GM19468 (cell line): ENCODE measurements around the gene TMUB1.

ENCODE experiments used
- ATAC-seq: cut with Tn5 transposase; IDR thresholded peaks from one replicate; pipeline ENCODE4 v1.9.1; 2021; ENCODE audit warnings: mild to moderate bottlenecking, moderate library complexity, moderate number of reproducible peaks; ENCODE audit not compliant: unreplicated experiment; ENCODE audit errors: extremely low read depth

TMUB1 gene, protein sequence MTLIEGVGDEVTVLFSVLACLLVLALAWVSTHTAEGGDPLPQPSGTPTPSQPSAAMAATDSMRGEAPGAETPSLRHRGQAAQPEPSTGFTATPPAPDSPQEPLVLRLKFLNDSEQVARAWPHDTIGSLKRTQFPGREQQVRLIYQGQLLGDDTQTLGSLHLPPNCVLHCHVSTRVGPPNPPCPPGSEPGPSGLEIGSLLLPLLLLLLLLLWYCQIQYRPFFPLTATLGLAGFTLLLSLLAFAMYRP

DNA sequence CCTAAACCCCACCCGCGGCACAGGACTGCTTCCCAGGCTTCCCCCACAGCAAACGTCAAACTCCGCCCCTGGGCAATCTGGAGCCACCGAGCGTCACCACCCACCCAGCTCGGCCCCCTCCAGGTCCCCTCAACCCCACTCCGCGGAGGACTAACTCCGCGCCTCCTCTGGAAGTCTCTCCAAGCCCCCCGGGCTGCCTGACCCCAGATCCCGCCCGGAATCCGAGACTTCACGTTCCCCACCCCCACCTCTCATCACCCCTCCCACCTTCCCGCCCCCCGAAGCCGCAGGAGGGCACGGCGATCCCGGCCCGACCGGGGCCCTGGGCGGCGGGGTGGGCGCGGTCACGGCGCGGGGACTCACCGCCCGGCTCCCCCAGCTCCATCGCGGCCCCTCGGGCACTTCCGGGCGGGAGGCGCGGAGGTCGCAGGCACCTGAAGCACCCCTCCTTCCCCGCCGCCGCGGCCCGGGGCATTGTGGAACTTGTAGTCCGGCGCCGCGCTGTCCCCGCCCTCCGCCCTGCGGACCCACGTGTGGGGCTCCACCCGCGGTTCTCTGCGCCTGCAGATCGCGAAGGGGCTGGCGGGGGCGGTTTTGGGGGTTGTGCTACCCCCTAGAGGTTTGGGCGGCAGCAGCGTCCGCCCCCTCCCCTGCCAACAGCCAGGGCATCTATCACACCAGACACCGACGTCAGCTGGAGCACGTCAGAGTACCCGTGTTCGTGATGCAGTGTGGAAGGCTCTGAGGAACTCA is at the start of gene TMUB1:
Gene TMUB1 (minus strand): TSS at position 423 of the 753 bp plus-strand sequence. CDS start 930 bp downstream, outside the sequence.
- peak; percentile 21 for ATAC-seq

- no peak for ATAC-seq
Measured at GRCh38 chr7:151132461-151133205, 49.3 kb upstream of the TMUB1 start.

- ATAC-seq = no peak
Measured at GRCh38 chr7:151131592-151132293, 48.5 kb upstream of the TMUB1 start.

DNA sequence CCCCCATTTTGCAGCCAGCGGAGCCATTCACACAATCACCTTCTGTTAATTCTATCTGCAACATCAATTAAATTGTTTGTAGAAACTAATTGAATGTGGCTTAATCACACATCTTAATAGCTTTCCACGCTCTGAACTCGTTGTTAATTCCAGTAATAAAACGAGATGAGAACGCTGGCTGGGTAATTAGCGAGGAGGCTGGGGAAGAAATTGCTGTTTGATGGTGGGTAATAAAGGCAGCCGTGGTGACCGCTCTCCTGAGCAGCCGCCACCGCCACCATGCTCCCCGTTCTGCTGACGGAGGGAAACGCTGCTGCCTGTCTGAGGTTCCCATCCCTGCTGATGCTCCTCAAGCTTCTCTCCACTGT is 47.9 kb upstream of the TMUB1 start:
- ATAC-seq = no peak

DNA sequence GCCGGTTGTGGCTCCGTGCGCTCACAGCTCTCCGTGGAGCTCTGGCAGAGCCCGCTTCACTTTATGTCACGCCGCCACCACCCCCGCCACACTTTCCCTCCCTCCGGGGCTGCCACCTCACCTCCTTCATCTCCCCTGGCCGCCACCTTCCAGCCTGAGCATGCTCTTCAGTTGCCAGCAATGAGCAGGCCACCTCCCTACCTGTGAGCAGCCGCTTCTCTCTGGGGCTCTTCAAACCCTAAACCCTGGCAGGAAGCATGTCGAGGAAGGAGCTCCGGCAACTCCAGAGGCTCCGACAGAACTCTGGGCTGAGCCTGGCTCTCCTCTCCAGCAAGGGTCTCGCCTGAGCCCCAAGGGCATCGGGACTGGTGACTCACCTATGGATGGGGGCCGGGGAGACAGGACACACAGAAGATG is 47.5 kb upstream of the TMUB1 start:
- ATAC-seq = no peak

DNA sequence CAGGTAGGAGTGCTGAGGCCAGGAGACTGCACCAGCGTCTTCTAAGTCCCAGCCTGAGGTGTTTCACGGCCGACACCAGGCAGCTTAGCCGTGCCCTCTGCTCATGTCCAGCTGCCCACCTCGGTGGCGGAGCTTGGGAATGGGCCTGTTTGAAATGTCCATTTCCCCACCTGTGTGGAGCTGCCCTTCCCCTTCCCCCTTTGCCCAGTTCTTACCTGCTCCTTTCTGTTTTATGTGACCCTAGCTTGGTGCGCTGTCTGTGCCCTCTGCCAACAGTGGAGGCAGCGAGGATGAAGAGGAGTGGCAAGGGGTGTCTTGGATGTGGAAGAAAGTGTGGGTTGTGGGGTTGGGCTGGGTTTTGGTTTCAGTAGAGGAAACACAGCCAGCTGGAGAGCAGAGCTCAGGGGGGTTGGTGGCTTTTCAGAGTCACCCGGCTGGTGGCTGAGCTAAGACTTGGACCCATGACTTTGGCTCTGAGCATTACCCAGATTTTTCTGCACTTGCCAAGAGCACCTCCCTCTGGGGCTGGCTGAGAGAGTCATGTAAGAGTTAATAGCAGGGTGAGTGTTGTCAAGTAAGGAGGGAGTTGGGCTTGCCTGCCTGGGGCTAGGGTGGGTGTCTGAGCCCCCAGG is 46.8 kb upstream of the TMUB1 start:
- no peak for ATAC-seq

- no peak for ATAC-seq
Measured at GRCh38 chr7:151129117-151129959, 46.0 kb upstream of the TMUB1 start.

GRCh38 chr7:151128716-151129115 is 45.4 kb upstream of the TMUB1 start:
- no peak for ATAC-seq

DNA sequence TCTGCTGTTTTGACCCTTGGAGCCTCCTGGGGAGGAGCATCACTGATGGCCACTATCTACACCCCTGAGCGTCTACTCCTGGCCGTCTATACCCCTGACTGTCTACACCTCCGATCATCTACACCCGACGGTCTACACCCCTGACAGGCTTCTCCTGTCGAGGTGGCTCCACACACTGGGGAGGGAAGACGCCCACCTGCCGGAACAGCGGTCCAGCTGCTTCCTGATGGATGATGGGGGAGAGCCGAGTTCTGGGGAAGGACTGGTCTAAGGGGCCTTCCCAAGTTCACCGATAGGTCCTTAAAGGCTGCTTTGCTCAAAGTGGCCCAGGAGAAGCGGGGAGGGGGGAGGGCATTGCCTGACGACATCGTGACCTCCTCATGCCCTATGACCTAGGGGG is 44.9 kb upstream of the TMUB1 start:
- no peak for ATAC-seq

GRCh38 chr7:151126491-151127137 is 43.3 kb upstream of the TMUB1 start:
- no peak for ATAC-seq

DNA sequence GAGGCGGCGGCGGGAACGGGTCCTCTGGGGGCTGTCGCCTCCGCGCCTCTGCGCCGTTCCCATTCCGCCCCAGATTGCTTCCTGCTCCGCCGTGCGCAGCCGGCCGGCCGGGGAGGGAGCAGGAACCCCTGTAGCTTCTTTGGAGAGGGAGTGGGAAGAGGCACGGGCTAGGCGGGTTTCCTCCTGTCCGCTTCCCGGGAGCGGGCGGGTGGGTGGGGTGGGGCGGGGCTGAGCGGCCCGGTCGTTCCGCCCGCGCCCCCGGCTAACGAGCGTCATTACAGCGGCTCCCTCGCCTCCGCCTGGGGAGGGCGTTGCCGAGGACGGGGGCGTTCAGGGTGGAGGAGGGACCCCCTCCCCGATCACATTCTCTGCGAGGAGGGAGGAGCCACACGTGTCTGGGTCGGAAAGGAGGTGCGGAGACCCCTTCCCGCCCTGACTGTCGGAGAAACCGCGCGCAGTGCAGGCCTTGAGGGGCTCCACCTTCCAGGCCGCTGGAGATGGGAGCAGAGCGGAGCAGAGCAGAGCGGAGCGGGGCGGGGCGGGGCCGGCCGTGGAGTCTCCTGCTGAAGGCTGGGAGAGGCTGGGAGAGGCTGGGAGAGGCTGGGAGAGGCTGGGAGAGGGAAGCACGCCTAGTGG is 42.7 kb upstream of the TMUB1 start:
- no peak for ATAC-seq

DNA sequence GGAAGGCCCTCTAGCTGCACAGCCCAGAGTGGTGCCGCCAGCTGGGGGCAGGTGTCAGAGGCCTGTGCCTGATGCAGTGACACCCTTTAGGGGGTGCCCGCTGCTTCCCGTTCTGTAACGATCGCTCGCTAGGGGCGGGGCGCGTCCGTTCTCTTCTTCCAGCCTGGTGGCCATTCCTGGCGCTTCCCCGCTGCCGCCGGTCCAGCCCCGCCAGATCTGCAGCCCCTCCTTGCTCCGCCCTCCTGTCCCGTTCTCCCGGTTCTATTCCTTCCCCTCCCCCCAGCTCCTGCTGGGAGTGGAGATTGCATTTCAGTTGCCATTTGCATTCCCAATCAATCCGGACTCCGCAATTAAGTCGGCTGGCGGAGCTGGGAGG is 42.2 kb upstream of the TMUB1 start:
- no peak for ATAC-seq

- no peak for ATAC-seq
Measured at GRCh38 chr7:151124899-151125399, 41.7 kb upstream of the TMUB1 start.

- ATAC-seq = no peak
Measured at GRCh38 chr7:151124481-151124880, 41.2 kb upstream of the TMUB1 start.

- no peak for ATAC-seq
Measured at GRCh38 chr7:151123822-151124464, 40.6 kb upstream of the TMUB1 start.

- no peak for ATAC-seq
Measured at GRCh38 chr7:151123158-151123821, 40.0 kb upstream of the TMUB1 start.

GRCh38 chr7:151122796-151123157 is 39.5 kb upstream of the TMUB1 start:
- no peak for ATAC-seq
